ENCODE measurements around the gene HINT3.

DNA sequence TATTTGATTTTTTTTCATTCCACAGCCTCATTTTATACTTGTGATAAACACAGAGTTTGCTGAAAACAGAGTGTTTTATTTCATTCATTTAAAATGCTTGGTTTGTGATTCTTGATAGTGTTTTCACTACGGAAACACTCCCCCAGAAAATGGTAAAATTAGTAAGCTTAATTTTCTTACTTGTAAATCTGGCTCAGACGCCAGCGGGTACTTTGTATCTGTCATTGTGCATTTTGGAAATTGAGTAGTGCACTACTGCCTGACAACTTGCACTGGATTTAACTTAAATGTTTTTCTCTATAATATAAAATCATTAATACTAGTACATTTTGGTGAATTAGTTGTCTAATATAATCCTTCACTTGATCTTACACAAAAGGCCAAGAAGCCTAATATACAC is 37.0 kb upstream of the HINT3 start:
- TF ChIP-seq, protein P1, sequence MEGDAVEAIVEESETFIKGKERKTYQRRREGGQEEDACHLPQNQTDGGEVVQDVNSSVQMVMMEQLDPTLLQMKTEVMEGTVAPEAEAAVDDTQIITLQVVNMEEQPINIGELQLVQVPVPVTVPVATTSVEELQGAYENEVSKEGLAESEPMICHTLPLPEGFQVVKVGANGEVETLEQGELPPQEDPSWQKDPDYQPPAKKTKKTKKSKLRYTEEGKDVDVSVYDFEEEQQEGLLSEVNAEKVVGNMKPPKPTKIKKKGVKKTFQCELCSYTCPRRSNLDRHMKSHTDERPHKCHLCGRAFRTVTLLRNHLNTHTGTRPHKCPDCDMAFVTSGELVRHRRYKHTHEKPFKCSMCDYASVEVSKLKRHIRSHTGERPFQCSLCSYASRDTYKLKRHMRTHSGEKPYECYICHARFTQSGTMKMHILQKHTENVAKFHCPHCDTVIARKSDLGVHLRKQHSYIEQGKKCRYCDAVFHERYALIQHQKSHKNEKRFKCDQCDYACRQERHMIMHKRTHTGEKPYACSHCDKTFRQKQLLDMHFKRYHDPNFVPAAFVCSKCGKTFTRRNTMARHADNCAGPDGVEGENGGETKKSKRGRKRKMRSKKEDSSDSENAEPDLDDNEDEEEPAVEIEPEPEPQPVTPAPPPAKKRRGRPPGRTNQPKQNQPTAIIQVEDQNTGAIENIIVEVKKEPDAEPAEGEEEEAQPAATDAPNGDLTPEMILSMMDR (IDR thresholded peaks at IDR 0.05; ENCODE audit: extremely low read depth in 1 of 2, insufficient read depth in 1 of 2, low read depth in 1 of 2, low read length in 2 of 2), result no peak
- no peak for TF ChIP-seq MYC (IDR thresholded peaks at IDR 0.05; ENCODE audit: low read depth, low read length)
- no peak for TF ChIP-seq POLR2A (IDR thresholded peaks at IDR 0.05; ENCODE audit: low read depth, low read length)
- no peak for TF ChIP-seq EZH2 (IDR thresholded peaks at IDR 0.05; ENCODE audit: borderline replicate concordance, low read depth, low read length, severe bottlenecking)
- TF ChIP-seq, protein P2, sequence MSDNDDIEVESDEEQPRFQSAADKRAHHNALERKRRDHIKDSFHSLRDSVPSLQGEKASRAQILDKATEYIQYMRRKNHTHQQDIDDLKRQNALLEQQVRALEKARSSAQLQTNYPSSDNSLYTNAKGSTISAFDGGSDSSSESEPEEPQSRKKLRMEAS (IDR thresholded peaks at IDR 0.05; ENCODE audit: insufficient read depth, insufficient read length), result no peak
- no peak for TF ChIP-seq FOS (IDR thresholded peaks at IDR 0.05; ENCODE audit: borderline replicate concordance, insufficient read depth, low read length)
- TF ChIP-seq JUN (IDR thresholded peaks at IDR 0.05; ENCODE audit: borderline replicate concordance, insufficient read depth, insufficient read length, low read depth), result no peak
- no peak for TF ChIP-seq GATA2 (IDR thresholded peaks at IDR 0.05; ENCODE audit: insufficient read depth, insufficient read length, low read depth, low read length)

Data from endothelial cell of umbilical vein (primary cell).